ENCODE data around the gene PSMB7.

DNA sequence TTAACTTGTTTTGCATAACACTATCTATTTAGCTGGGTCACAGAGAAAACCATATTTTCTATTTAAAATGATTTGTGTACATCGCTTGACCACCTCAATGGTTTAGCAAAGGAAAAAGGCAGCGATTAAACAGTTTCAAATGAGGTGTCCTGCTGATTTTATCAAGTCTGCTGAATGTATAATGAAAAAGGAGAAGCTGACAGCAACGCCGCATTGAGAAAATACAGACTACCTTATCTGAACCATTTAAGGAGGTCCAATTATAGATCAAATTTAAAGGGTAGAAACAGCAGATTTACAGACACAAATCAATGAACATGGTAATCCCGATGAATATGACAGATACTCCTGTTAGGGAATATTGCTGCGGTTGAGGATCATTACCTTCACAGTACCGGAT lies 29.6 kb downstream of the PSMB7 start:
- TF ChIP-seq CTCF (IDR thresholded peaks at IDR 0.05; ENCODE audit: borderline replicate concordance, extremely low read depth, low read length, poor library complexity, severe bottlenecking): no peak
- TF ChIP-seq EZH2 (IDR thresholded peaks at IDR 0.05; ENCODE audit: borderline replicate concordance, low read depth, low read length, severe bottlenecking): no peak
